ENCODE results near the gene KDM8.

KDM8 gene

GRCh38 chr16:27216297-27216885 lies 13.1 kb downstream of the KDM8 start:
- DNase-seq, result no peak

GRCh38 chr16:27217256-27217655 lies 13.9 kb downstream of the KDM8 start:
- no peak for DNase-seq

- no peak for DNase-seq
Observed at GRCh38 chr16:27218756-27219155, 15.4 kb downstream of the KDM8 start.

GRCh38 chr16:27219161-27219560 lies 15.8 kb downstream of the KDM8 start:
- DNase-seq, result no peak

GRCh38 chr16:27220120-27220519 lies 16.8 kb downstream of the KDM8 start:
- no peak for DNase-seq

- no peak for DNase-seq
Observed at GRCh38 chr16:27220527-27220926, 17.2 kb downstream of the KDM8 start.

GRCh38 chr16:27220991-27221390 lies 17.7 kb downstream of the KDM8 start:
- DNase-seq, result no peak

GRCh38 chr16:27221576-27222248 lies 18.4 kb downstream of the KDM8 start:
- DNase-seq, result no peak

GRCh38 chr16:27222249-27223225 lies 19.2 kb downstream of the KDM8 start:
- DNase-seq, result no peak

- no peak for DNase-seq
Observed at GRCh38 chr16:27223226-27223610, 19.9 kb downstream of the KDM8 start.

GRCh38 chr16:27223701-27224100 lies 20.4 kb downstream of the KDM8 start:
- DNase-seq, result no peak

GRCh38 chr16:27224271-27224737 lies 21.0 kb downstream of the KDM8 start:
- DNase-seq, result no peak

- DNase-seq, result no peak
Observed at GRCh38 chr16:27224741-27225300, 21.5 kb downstream of the KDM8 start.

- DNase-seq, result no peak
Observed at GRCh38 chr16:27225536-27226360, 22.4 kb downstream of the KDM8 start.

- DNase-seq, result no peak
Observed at GRCh38 chr16:27226476-27226875, 23.1 kb downstream of the KDM8 start.

GRCh38 chr16:27226976-27227705 lies 23.8 kb downstream of the KDM8 start:
- no peak for DNase-seq

GRCh38 chr16:27228045-27228444 lies 24.7 kb downstream of the KDM8 start:
- no peak for DNase-seq

- no peak for DNase-seq
Observed at GRCh38 chr16:27228621-27229501, 25.5 kb downstream of the KDM8 start.

GRCh38 chr16:27229891-27230470 lies 26.7 kb downstream of the KDM8 start:
- no peak for DNase-seq

- DNase-seq, result no peak
Observed at GRCh38 chr16:27230562-27231001, 27.3 kb downstream of the KDM8 start.
